GM23338 (cell line): ENCODE data around the gene QDPR. TPM values are rescaled to one million over a fixed set of nuclear protein-coding genes. Genes with fewer than 3 reads are reported as not detected.

Source experiments
- ATAC-seq: fragments of 200-7000 bp; cut with Tn5 transposase; 3 replicates; pipeline ENCODE4 v1.9.1; 2020
- DNase-seq: peaks from one replicate; pipeline ENCODE4 v3.0.0-alpha.2; 2015; ENCODE audit warnings: low spot score
- H2AFZ ChIP-seq: fragments of 200-600 bp; sonication (generic); 2 replicates; pipeline ENCODE4 v1.8.0; 2016; ENCODE audit warnings: antibody characterized with exemption, mild to moderate bottlenecking, moderate library complexity
- H3F3A ChIP-seq: fragments of 200-600 bp; sonication (generic); replicated peaks from 2 replicates; pipeline ENCODE4 v1.8.0; 2017; ENCODE audit warnings: antibody characterized with exemption, mixed run types, low read depth
- H3K27ac ChIP-seq: fragments of 200-600 bp; sonication (generic); 2 replicates; pipeline ENCODE4 v1.6.1; 2016; ENCODE audit warnings: low read depth
- H3K27me3 ChIP-seq: fragments of 200-600 bp; sonication (generic); 2 replicates; pipeline ENCODE4 v1.8.0; 2016; ENCODE audit warnings: mild to moderate bottlenecking, mixed run types, moderate library complexity; ENCODE audit not compliant: insufficient read depth
- H3K36me3 ChIP-seq: fragments of 200-600 bp; sonication (generic); 2 replicates; pipeline ENCODE4 v1.8.0; 2016; ENCODE audit warnings: mild to moderate bottlenecking; ENCODE audit not compliant: insufficient read depth
- H3K4me1 ChIP-seq: fragments of 200-600 bp; sonication (generic); 2 replicates; pipeline ENCODE4 v1.8.0; 2016; ENCODE audit warnings: mild to moderate bottlenecking, moderate library complexity; ENCODE audit not compliant: insufficient read depth
- H3K4me2 ChIP-seq: fragments of 200-600 bp; sonication (generic); 2 replicates; pipeline ENCODE4 v1.7.1; 2017; ENCODE audit warnings: mixed run types
- H3K4me3 ChIP-seq: fragments of 200-600 bp; sonication (generic); 2 replicates; pipeline ENCODE4 v1.6.1; 2016; ENCODE audit warnings: mixed run types
- H3K79me2 ChIP-seq: fragments of 200-600 bp; sonication (generic); replicated peaks from 2 replicates; pipeline ENCODE4 v1.8.0; 2017; ENCODE audit warnings: mild to moderate bottlenecking; ENCODE audit not compliant: insufficient read depth
- H3K9me2 ChIP-seq: fragments of 200-600 bp; sonication (generic); 2 replicates; pipeline ENCODE4 v1.8.0; 2017; ENCODE audit not compliant: insufficient read depth
- H4K20me1 ChIP-seq: fragments of 200-600 bp; sonication (generic); replicated peaks from 2 replicates; pipeline ENCODE4 v1.8.0; 2017; ENCODE audit warnings: mild to moderate bottlenecking; ENCODE audit not compliant: insufficient read depth
- H3K27ac Mint-ChIP-seq: 2 replicates; pipeline ENCODE4 v1.8.0; 2020; ENCODE audit warnings: inconsistent platforms, mild to moderate bottlenecking, moderate library complexity, mixed read lengths
- H3K27me3 Mint-ChIP-seq: 3 replicates; pipeline ENCODE4 v1.8.0; 2022; ENCODE audit warnings: low read depth, mild to moderate bottlenecking, moderate library complexity, mixed read lengths, inconsistent platforms; ENCODE audit not compliant: insufficient read depth, poor library complexity
- H3K36me3 Mint-ChIP-seq: 3 replicates; pipeline ENCODE4 v1.8.0; 2021; ENCODE audit warnings: low read depth, mild to moderate bottlenecking, inconsistent platforms, moderate library complexity, mixed read lengths
- H3K4me1 Mint-ChIP-seq: 3 replicates; pipeline ENCODE4 v1.8.0; 2020; ENCODE audit warnings: mild to moderate bottlenecking, inconsistent platforms, mixed read lengths
- H3K4me3 Mint-ChIP-seq: 3 replicates; pipeline ENCODE4 v1.8.0; 2021; ENCODE audit warnings: moderate library complexity, mild to moderate bottlenecking, inconsistent platforms, mixed read lengths
- H3K9me3 Mint-ChIP-seq: 3 replicates; pipeline ENCODE4 v1.8.0; 2020; ENCODE audit warnings: moderate library complexity, mild to moderate bottlenecking, inconsistent platforms, mixed read lengths
- CREB1 ChIP-seq: fragments of 250-450 bp; sonication (Bioruptor Pico); IDR thresholded peaks from 2 replicates; pipeline ENCODE4 v1.5.0; 2020; ENCODE audit warnings: low read depth, mild to moderate bottlenecking, moderate library complexity
- CTCF ChIP-seq, 2 experiments: fragments of 200-600 bp in 1 of 2; sonication (generic) in 1 of 2; conservative IDR thresholded peaks; 2 replicates each; pipeline versions ENCODE4 v1.5.1 to v1.6.1; 2016 to 2017; ENCODE audit warnings: antibody characterized with exemption in 2 of 2, low read depth in 2 of 2, mild to moderate bottlenecking in 2 of 2, moderate library complexity in 1 of 2
- ETS1 ChIP-seq: IDR thresholded peaks from 2 replicates; pipeline ENCODE4 v1.6.1; 2016; ENCODE audit warnings: antibody characterized with exemption
- EZH2 ChIP-seq: fragments of 200-600 bp; sonication (generic); IDR thresholded peaks from one replicate; pipeline ENCODE4 v1.8.0; 2017; ENCODE audit warnings: antibody characterized with exemption, mild to moderate bottlenecking, low read depth; ENCODE audit not compliant: unreplicated experiment
- EZH2phosphoT487 ChIP-seq: fragments of 200-600 bp; sonication (generic); IDR thresholded peaks from one replicate; pipeline ENCODE4 v1.8.1; 2018; ENCODE audit warnings: antibody characterized with exemption; ENCODE audit not compliant: unreplicated experiment
- JUNB ChIP-seq: IDR thresholded peaks from one replicate; pipeline ENCODE4 v1.6.1; 2016; ENCODE audit warnings: antibody characterized with exemption; ENCODE audit not compliant: unreplicated experiment
- NANOG ChIP-seq: IDR thresholded peaks from 2 replicates; pipeline ENCODE4 v1.6.1; 2016; ENCODE audit warnings: antibody characterized with exemption, borderline replicate concordance
- POLR2AphosphoS5 ChIP-seq: IDR thresholded peaks from 2 replicates; pipeline ENCODE4 v1.6.1; 2016; ENCODE audit warnings: antibody characterized with exemption, low read depth
- STAT1 ChIP-seq: IDR thresholded peaks from one replicate; pipeline ENCODE4 v1.6.1; 2016; ENCODE audit warnings: antibody characterized with exemption; ENCODE audit not compliant: unreplicated experiment
- ZNF114 ChIP-seq: fragments of 250-450 bp; sonication (Bioruptor Pico); IDR thresholded peaks from 2 replicates; pipeline ENCODE4 v1.5.0; 2020; ENCODE audit warnings: mild to moderate bottlenecking, moderate library complexity
- ZNF331 ChIP-seq: fragments of 250-450 bp; sonication (Bioruptor Pico); IDR thresholded peaks from 2 replicates; pipeline ENCODE4 v1.5.0; 2020; ENCODE audit warnings: low read depth, mild to moderate bottlenecking, moderate library complexity
- ZNF462 ChIP-seq: fragments of 250-450 bp; sonication (Bioruptor Pico); IDR thresholded peaks from 2 replicates; pipeline ENCODE4 v1.5.0; 2020; ENCODE audit warnings: mild to moderate bottlenecking, moderate library complexity
- polyA plus RNA-seq: library from polyadenylated mRNA; unstranded; fragments of >200 nt; fragmentation: Nextera tagmentation; extraction: Ambion mirVana; gene quantifications from 2 replicates; pipeline ENCODE4 v1.2.1, GENCODE V29; 2016
- total RNA-seq: library from RNA; depleted of rRNA; stranded (reverse); fragments of >200 nt; shearing (Covaris generic); gene quantifications from 2 replicates; pipeline ENCODE4 v1.2.3, GENCODE V29; 2014

Gene QDPR
- total and polyA plus RNA-seq, 2 experiments from 2014 or later, result 31.5 to 42.7 TPM

GRCh38 chr4:17480210-17480927 lies 31.5 kb downstream of the QDPR start:
- Histone ChIP-seq H3K36me3 (no peaks in the 10 kb centered on the region), H3F3A (no peaks in the 10 kb centered on the region), H3K27me3 (no peaks in the 10 kb centered on the region), H3K9me2 (no peaks in the 10 kb centered on the region; the same call in 1 of the 2 replicates), H3K4me3 (no peak overlapping the region), H3K4me2 (no peak overlapping the region), H3K4me1 (no peaks in the 10 kb centered on the region), H2AFZ (no peak overlapping the region), H4K20me1 (no peaks in the 10 kb centered on the region), H3K27ac (no peak overlapping the region), H3K79me2 (no peaks in the 10 kb centered on the region)
- Mint-ChIP-seq H3K9me3 (no peaks in the 10 kb centered on the region), H3K4me1 (peaks cover 11% of the 10 kb centered on the region; the same call in 2 of the 3 replicates), H3K27ac (no peak overlapping the region), H3K36me3 (peaks cover 7% of the 10 kb centered on the region), H3K27me3 (peaks cover 2% of the 10 kb centered on the region), H3K4me3 (no peak overlapping the region)
- no peak for ATAC-seq
- no peak for TF ChIP-seq CREB1 (CRISPR knock-in tag)
- TF ChIP-seq ZNF331 (CRISPR knock-in tag), result no peak
- TF ChIP-seq NANOG, result no peak
- DNase-seq, result no peak

GRCh38 chr4:17477774-17478472 lies 34.0 kb downstream of the QDPR start:
- Histone ChIP-seq H3K4me3 (no peak overlapping the region), H3K27ac (no peak overlapping the region), H2AFZ (no peak overlapping the region), H3K4me2 (no peak overlapping the region), H3K9me2 (no peaks in the 10 kb centered on the region; the same call in 1 of the 2 replicates), H3K27me3 (no peaks in the 10 kb centered on the region), H3K36me3 (no peaks in the 10 kb centered on the region), H3K4me1 (no peaks in the 10 kb centered on the region), H3F3A (no peaks in the 10 kb centered on the region), H3K79me2 (no peaks in the 10 kb centered on the region), H4K20me1 (no peaks in the 10 kb centered on the region)
- Mint-ChIP-seq H3K4me3 (no peak overlapping the region), H3K9me3 (no peaks in the 10 kb centered on the region), H3K27ac (no peak overlapping the region), H3K36me3 (no peaks in the 10 kb centered on the region), H3K4me1 (peaks cover 11% of the 10 kb centered on the region; the same call in 2 of the 3 replicates), H3K27me3 (peaks cover 2% of the 10 kb centered on the region)
- DNase-seq, result no peak
- ATAC-seq, result no peak
- no peak for TF ChIP-seq NANOG
- TF ChIP-seq ZNF462 (CRISPR knock-in tag), result no peak
- TF ChIP-seq EZH2, result no peak
- TF ChIP-seq POLR2AphosphoS5, result no peak
- no peak for TF ChIP-seq EZH2phosphoT487
- TF ChIP-seq CTCF (conservative IDR thresholded peaks at IDR 0.05; ENCODE audit: low read depth in 2 of 2), result no peak
- TF ChIP-seq ZNF331 (CRISPR knock-in tag), result no peak
- no peak for TF ChIP-seq ZNF114 (CRISPR knock-in tag)
- TF ChIP-seq ETS1, result no peak
- no peak for TF ChIP-seq STAT1
- TF ChIP-seq JUNB, result no peak
